GM18517 (cell line): ENCODE data around the gene KIAA0930.

Source experiments
- ATAC-seq: cut with Tn5 transposase; IDR thresholded peaks from one replicate; pipeline ENCODE4 v1.9.1; 2021; ENCODE audit warnings: mild to moderate bottlenecking, moderate library complexity; ENCODE audit not compliant: unreplicated experiment

The KIAA0930 gene

DNA sequence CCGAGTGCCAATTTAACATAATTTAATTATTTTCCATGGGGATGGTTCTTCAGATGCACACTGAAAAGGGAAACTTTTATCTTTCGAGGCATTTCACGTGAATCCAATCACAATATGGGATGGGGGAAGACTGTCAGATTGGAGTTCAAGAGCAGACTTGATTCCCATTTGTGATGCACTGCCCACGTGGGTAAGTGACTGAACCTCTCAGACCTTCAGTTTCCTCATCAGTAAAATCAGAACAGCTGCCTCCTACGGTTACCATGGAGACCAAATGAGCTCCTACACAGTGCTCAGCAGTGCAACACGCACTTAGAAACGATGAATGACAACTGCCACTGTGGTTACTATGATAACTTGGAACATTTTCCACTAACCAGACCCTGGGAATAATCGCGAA, 21.7 kb downstream of the KIAA0930 start:
- no peak for ATAC-seq

DNA sequence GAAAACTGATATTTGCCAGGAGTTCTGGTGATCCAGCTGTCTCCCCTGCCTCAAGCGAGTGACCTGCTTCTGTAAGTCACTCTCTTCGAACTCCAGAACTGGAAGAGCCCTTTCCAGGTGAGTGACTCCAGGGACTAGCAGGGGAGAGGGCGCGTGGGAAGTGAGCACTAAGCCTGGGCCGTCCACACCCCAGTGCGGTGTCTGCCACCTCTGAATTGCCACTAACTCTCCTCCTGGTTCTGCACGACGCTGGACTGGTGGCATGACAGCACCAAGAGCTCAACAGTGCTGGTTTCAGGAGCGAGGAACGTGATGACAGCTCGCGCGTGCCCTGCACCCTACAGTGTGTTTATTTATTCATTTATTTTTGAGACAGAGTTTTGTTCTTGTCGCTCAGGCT, 22.9 kb downstream of the KIAA0930 start:
- ATAC-seq = no peak

DNA sequence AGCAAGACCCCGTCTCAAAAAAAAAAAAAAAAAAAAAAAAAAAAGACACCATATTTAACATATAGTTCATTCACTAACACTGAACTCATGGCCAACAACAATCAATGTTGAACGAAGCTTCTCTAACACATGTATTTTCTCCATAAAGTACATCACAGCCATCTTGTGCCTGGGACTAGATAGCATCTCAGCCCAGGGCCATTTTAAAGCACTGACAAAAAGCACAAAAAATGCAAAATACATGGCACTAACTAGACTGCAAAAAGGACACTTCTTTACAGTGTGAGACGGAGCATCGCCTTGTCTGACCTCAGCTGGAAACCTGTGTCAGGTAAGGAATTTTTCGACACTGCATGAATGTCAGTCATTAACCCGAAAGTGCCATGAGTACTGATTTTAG, 23.3 kb downstream of the KIAA0930 start:
- ATAC-seq = no peak

DNA sequence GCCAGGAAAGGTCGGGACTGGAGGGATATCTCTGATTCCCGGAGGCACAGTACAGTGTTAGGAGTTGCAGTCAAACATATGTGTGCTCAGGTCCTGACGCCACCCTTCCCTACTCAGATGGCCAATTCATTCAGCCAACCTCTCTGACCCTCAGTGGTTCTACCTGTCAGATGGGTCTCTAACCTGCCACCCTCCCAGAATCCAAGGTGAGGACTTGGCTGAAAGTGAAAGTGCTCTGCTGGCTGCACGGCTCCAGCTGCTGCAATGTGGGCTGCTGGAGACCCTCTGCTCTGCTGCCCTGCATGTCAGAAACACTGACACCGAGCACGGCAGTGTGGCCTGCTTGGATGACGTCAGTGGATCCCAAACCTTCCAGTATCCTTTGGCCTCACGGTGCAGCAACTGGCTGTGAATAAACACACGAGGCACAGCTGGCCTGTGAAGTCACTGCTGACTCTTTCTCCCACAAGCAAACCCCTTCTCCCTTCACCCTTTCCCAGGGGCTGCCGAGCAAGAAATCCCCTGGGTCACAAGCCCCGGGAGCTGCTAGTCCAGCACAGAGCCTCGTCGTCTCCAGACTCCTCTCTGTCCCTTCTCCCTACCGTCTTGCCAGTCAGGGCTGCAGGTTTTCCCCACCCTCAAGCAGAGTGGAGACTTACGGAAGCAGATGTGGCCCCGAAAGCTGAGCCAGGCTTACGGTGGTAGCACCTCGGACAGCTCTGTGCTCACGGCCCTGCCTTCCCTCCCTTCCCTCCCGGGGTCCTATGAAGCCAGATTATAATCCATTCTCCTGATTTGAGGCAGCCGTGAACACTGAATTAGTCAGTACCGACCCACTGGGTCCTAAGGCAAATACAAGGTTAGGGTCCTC, 24.3 kb downstream of the KIAA0930 start:
- no peak for ATAC-seq

DNA sequence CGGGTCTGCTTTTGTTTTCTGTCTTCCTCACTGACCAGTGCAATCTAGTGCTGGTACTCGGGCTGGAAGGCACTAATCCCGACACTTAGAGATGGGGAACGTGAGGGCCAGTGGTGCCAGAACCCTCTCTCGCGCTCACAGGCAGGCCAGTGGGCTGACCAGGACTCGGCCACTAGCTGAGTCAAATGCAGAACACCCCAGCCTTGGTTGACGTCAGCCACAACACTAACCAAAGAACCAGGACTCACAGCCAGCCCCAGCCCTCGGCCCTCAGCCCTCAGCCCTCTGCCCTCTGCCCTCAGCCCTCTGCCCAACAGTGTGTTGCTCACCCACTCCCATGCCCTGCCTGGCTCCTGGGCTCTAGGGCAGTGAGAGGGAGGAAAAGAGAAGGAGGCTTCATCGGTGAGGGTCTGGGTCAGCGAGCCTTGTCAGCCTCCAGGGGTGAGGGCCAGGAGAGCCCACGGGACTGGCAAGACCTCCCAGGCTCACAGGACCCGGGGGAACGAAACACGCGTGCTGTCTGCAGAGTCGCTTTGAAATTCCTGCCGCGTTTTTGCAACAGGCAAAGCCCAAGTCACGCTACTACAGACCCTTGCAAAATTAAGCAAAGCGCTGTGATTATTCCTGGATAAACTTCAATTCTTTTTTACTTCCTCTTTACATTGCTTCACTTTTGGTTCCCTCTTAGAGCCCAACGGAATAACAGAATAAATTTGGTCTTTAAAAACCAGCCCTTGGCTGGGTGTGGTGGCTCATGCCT, 27.5 kb downstream of the KIAA0930 start:
- no peak for ATAC-seq

DNA sequence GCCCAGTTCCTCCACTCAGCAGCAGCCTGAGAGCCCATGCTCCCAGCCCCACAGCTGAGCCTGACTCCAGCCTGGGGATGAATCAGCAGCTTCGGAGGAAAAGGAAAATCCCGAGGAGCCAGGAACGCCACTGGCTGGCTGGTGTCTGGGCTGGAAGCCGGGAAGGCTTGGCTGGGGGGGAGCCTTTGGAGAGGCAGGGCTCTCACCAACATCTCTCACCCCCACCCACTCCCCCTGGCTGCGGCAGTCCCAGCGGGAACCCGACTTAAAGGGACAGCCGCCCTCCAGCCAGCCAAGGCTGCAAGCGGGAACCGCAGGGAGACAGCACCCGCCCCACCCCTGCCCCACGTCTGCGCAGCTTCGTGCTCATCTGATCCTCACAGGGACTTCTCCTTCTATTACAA, 28.4 kb downstream of the KIAA0930 start:
- no peak for ATAC-seq

DNA sequence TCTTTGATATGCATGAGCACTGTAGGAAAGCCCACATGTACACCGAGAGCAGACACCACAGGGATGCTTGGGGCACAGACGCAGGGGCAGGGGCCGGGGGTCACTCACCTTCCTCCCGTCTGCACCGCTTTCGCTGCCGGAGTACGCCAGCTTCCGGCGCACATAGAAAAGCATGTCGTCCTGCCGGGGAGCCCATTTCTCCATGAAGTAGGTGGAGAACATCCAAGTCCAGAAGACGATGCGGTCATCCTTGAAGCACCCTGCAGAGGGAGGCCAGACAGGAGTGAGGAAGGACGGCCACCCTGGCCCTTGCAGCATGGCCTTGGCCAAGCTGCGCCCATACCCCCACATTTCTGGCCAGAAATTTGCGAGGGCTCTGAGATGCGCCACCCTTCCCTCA, 28.8 kb downstream of the KIAA0930 start:
- ATAC-seq = no peak

DNA sequence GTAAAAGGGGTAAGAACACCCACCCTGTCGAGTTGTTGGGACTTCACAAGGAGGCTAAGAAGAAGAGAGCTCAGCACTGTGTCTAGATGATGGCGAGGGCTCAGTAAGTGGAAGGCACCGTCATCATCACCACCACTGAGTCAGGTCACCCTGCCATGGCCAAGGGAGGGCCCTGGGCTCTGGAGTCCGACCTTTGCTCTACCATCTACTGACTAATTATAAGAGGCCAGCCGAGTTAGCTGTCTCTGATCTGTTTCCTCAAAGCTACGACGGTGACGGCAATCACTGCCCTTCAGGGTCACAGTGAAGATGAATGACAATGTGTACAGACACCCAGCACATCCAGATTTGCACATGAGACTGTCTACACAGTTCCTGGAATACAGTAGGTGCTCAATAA, 29.3 kb downstream of the KIAA0930 start:
- ATAC-seq = no peak

DNA sequence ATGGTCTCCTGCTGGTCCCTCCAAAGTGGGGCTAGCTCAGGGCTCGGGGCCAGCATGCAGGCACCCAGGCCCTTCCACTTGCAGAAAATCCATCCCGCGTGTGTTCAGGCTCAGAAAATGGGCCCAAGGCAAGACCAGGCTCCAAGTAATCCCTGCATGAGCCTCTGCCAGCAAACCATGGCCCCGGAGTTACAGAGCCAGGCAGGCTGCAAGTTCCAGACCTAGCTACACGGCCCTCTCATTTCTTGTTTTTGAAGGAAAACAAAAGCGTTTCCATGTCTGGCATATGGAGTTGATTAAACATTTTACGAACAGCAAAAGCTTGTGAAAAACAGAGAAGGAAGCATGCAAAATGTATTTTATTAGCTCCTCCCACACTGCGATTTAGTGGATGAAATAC, 29.7 kb downstream of the KIAA0930 start:
- no peak for ATAC-seq

DNA sequence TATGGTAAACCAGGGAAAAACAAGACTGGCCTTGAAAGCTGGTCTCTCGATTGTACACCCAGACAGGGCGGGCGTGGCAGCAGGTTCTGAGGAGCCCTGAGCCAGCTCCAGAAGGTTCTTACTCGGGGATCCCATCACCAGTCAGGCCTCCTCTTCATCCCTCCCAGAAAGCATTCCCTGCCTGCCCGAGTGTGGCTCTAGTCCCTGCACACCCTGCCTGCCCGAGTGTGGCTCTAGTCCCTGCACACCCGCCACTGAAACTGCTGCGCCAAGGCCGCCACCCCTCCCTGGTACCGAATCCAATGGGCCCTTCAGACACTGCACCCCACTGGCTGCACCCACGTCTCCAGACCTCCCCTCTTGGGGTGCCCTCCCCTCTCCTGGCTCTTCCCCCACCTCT, 30.1 kb downstream of the KIAA0930 start:
- no peak for ATAC-seq

DNA sequence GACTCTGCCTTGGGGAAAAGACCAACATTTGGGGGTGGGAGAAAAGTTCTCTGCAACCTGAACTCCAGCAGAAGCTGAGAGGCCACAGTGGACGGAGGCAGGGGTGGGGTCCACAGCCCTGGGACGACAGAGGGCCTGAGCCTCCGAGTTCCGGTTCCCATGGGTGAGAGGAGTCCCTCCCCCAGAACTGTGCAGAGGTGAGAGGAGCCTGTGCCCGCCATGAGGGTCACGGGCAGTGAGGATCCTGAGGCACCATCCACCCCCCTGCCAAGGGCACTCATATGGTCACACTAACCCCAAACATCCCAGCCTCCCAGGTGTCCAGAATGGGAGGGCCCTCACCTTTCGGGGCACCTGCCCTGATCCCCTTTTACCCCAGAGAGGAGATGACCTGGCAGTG, 30.5 kb downstream of the KIAA0930 start:
- ATAC-seq = no peak

DNA sequence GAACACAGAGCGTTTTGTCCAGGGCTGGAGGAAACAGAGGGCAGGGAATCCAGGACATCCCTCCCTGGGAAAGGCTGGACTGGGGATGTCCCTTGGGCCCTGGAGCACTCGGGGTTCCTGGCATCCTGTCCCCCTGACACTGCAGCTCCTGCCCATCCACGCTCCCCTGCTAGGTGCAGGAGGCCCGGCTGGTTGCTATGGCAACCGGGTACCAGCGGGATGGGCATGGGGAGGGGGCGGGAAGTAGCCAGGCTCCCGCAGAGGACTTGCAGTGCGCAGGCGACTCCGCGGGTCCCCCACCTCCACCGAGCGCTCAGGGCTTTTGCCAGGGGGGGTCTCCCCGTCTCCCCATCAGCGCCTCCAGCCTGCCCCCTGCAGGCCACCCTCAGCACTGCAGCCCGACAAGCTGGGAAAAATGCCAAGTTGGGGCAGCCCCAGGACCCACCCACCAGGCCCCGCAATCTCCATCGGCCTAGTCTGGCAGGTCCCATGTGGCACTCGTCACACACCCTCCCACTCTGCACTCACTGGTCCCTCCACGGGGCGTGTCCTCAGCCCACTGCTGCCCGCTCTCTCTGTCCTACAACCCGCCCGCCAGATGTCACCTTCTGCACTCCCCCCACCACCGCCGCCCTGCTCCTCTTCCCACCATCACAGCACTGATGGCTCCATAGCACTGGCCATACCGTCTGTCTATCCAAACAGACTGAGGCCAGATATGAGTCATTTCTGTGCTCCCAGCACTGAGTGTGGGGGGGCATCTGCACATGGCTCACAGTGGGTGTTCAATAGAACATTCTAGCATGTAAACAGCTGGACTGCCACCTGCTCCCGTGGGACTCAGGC, 31.5 kb downstream of the KIAA0930 start:
- ATAC-seq = no peak

DNA sequence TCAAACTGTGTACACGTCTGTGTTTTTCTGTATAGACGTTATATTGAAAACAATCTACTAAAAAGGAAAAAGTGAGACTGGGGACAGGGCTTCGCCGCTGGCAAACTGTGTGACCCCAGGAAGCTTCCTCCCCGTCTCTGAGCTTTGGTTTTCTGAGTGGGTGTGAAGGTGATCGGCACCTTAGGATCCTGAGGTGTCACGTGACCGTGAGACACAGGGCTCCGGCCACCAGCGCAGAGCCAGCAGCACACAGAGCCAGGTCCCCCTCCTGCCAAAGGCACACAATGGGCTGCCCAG, 32.0 kb downstream of the KIAA0930 start:
- ATAC-seq = no peak

DNA sequence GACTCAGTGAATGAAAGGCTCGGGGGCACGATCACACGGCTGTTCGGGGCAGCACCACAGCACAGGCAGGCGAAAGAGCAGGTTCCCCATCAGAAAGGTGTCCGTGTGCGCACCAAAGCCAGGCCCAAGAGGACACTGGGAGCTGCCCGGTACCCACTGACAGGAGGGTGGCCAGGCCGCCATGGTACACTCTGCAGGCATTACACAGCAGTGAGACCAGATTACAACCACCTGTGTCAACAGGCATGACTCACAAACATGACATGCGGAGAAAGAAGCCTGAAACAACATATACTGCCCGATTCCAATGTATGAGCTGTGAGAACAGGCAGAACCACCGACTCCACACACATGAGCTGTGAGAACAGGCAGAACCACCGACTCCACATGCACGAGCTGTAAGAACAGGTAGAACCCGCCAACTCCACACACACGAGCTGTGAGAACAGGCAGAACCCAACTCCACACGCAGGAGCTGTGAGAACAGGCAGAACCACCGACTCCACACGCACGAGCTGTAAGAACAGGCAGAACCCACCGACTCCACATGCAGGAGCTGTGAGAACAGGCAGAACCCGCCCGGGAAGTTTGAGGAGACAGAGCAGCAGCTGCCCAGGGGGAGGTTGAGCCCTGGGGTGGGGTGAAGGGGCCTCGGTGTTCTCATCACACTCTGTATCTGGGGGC, 32.6 kb downstream of the KIAA0930 start:
- ATAC-seq = no peak

DNA sequence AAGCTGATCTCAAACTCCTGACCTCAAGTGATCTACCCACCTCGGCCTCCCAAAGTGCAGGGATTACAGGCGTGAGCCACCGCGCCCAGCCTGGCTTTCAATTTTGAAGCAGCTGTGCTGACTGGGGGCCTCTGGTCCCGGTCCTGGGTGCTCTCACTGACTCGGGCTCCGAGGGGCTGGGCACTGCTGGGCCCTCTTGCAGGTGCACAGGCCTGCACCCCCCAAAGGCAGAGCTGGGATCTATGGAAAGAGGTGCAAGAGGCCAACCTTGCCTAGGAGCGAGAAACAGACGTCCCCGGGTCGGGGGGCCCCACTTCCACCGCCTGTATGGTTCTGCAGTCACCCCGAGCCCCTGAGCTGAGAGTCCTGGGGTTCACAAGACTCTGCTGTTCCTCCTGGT, 33.2 kb downstream of the KIAA0930 start:
- no peak for ATAC-seq

DNA sequence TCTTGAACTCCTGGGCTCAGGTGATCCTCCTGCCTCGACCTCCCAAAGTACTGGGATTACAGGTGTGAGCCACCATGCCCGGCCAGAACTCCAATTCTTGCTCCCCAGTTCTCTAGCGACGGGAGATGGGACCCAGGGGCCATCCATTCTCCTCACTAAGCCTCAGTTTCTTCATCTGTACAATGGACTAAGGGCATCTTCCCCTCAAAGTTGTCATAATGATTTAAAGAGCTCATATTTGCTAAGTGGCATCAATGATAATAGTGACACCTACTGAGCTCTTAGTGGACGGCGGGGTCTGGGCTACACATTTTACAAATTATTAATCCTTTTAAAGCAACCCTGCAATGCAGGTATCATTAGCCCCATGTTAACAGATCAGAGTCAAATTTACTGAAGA, 34.5 kb downstream of the KIAA0930 start:
- no peak for ATAC-seq

DNA sequence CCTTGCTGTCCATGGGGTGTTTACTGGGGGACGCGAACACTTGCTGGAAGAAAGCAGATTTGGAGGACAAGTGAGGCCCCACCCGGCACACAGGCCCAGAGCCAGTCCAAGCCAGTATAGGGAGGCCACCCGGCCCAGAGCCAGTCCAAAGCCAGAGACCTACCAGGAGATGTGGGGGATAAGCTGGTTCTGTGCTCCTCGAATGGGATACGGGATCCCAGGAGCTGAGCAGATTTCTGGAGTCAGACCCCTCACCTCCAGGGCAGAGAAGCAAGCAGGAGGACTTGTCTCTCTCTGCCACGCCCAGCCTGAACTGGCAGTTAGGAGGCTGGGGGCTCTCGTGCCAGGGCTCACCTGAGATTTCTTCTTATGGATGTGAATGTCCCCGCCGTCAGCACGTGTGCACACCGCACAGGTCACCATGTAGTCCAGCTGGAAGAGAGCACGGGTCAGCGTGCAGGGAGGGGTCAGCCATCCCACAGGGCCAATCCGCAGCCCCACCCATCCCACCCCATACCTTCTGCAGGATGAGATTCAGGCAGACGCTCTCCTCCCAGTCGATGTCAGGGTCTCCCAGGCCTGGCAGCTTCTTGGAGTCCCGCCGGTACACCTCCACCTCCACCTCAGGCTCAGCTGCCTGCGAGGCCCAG, 35.3 kb downstream of the KIAA0930 start:
- no peak for ATAC-seq

DNA sequence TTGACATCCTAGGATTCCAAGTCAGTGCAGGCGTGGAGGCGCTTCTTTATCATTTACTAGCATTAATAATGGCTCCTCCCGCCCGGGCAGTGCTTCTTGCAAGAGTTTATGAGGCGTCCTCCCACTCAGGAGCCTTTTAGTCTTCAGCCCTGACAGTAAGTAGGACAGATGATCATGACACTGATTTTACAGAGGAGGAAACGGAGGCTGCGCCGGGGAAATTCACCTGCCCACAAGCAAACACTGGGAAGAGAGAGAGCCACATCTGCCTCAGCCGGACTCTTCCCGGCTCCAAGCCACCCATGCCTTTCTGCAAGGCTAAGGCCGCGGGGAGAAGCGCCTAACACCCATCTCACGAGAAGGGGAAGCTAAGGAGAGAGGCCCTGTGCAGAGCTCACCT, 35.9 kb downstream of the KIAA0930 start:
- ATAC-seq = no peak

DNA sequence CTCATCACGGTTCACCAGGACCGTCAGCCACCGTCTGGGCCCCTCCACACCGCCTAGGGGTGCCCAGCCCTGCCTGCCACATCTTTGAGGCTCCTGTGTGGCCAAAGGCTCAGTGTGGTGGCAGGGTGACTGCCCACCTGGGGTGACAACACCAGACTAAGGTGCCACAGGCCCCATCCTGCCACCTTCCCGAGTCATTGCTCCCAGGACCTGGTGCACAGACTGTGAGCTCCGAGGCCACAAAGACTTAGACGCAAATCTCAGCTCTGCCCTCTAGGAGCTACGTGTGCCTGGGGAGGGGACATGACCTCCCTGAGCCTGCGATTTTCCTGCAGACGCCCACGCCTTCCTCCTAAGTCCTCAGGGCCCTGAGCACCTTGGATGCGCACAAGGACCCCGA, 36.5 kb downstream of the KIAA0930 start:
- ATAC-seq = no peak

DNA sequence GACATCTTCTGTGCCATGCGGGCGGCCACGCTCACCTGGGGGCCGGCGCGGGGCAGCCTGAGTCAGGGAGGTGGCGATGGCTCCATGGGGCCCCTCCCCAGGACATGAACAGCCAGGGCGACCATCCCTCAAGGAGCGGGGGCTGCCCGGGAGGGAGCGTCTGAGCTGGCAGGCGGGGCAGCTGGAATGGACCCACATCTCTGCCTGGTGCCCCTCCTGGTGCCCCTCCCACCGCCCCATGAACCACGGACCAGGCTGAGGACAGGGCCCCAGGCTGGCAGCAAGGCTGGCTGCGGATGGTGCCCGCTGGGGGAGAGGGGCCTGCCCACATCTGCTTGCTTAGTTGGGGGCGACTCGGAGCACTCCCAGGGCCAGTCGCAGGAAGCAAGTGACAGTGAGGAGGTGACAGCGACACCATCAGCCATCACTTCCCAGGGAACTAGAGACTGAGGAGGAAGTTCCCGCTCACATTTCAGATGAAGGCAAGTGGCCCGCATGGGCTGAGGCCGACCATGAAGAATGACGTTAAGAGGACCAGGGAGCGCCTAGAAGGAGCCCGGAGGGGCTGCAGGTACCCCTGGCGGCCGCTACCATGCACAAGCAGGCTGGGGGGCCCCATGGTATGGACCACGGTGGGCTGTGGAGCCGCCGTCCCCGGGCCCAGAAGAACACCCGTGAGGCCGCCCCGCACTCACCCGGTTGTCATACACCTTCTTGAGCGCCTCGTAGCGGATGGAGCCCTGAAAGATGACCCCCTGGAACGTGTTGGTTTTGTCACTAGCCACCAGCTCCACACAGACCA, 37.3 kb downstream of the KIAA0930 start:
- ATAC-seq = no peak
